ENCODE measurements around the gene FTCDNL1. TPM values are rescaled to one million over a fixed set of nuclear protein-coding genes. Genes with fewer than 3 reads are reported as not detected.

FTCDNL1 gene
- total and polyA plus RNA-seq, 2 experiments from 2014 or later = 1.4 to 6.1 TPM

GRCh38 chr2:199829628-199830027 lies 21.4 kb downstream of the FTCDNL1 start:
- no peaks in the 10 kb centered on the region for H3K27me3 ChIP-seq
- 85% methylated on average over 2 of the region's 2 CpGs for WGBS (ENCODE audit: low lambda C conversion rate, missing lambda C conversion rate)
- H3K79me2 ChIP-seq = no peaks in the 10 kb centered on the region
- H3K27ac ChIP-seq = no peak overlapping the region
- no peak for DNase-seq (ENCODE audit: low spot score)
- no peaks in the 10 kb centered on the region for H3K4me1 ChIP-seq (ENCODE audit: insufficient read depth)
- no peaks in the 10 kb centered on the region for H4K20me1 ChIP-seq (ENCODE audit: insufficient read depth, poor library complexity, severe bottlenecking)
- no peak for TF ChIP-seq EZH2phosphoT487 (IDR thresholded peaks at IDR 0.05; ENCODE audit: low read depth, severe bottlenecking, unreplicated experiment)
- no peak for TF ChIP-seq CTCF (IDR thresholded peaks at IDR 0.05; ENCODE audit: poor library complexity)
- no peak for TF ChIP-seq EZH2 (IDR thresholded peaks at IDR 0.05; ENCODE audit: borderline replicate concordance)
- no peaks in the 10 kb centered on the region for H3K9me2 ChIP-seq (replicated peaks; ENCODE audit: insufficient read depth)
- no peak overlapping the region for H2AFZ ChIP-seq
- H3K9me3 ChIP-seq (ENCODE audit: low read depth) = no peaks in the 10 kb centered on the region
- no peak overlapping the region for H3K4me2 ChIP-seq
- H3K4me3 ChIP-seq = no peak overlapping the region
- H3K36me3 ChIP-seq (replicated peaks; ENCODE audit: insufficient read depth, low read depth) = no peaks in the 10 kb centered on the region

GRCh38 chr2:199819746-199820145 lies 31.2 kb downstream of the FTCDNL1 start:
- no peak for TF ChIP-seq EZH2phosphoT487 (IDR thresholded peaks at IDR 0.05; ENCODE audit: low read depth, severe bottlenecking, unreplicated experiment)
- TF ChIP-seq CTCF (IDR thresholded peaks at IDR 0.05; ENCODE audit: poor library complexity) = no peak
- no peak for TF ChIP-seq EZH2 (IDR thresholded peaks at IDR 0.05; ENCODE audit: borderline replicate concordance)
- Histone ChIP-seq H3K4me1 (ENCODE audit: insufficient read depth) (peaks cover under 1% of the 10 kb centered on the region), H4K20me1 (ENCODE audit: insufficient read depth, poor library complexity, severe bottlenecking) (no peaks in the 10 kb centered on the region), H3K36me3 (replicated peaks; ENCODE audit: insufficient read depth, low read depth) (no peaks in the 10 kb centered on the region), H3K4me2 (no peak overlapping the region), H2AFZ (no peak overlapping the region), H3K27me3 (no peaks in the 10 kb centered on the region), H3K9me2 (replicated peaks; ENCODE audit: insufficient read depth) (no peaks in the 10 kb centered on the region), H3K4me3 (no peak overlapping the region), H3K9me3 (ENCODE audit: low read depth) (no peaks in the 10 kb centered on the region), H3K27ac (no peak overlapping the region), H3K79me2 (no peaks in the 10 kb centered on the region)
- no peak for DNase-seq (ENCODE audit: low spot score)

GRCh38 chr2:199818754-199819153 lies 32.2 kb downstream of the FTCDNL1 start:
- Histone ChIP-seq H4K20me1 (ENCODE audit: insufficient read depth, poor library complexity, severe bottlenecking) (no peaks in the 10 kb centered on the region), H3K79me2 (no peaks in the 10 kb centered on the region), H2AFZ (no peak overlapping the region), H3K4me1 (ENCODE audit: insufficient read depth) (peaks cover 5% of the 10 kb centered on the region), H3K27ac (no peak overlapping the region), H3K4me3 (no peak overlapping the region), H3K27me3 (no peaks in the 10 kb centered on the region), H3K9me3 (ENCODE audit: low read depth) (no peaks in the 10 kb centered on the region), H3K36me3 (replicated peaks; ENCODE audit: insufficient read depth, low read depth) (no peaks in the 10 kb centered on the region), H3K4me2 (no peak overlapping the region), H3K9me2 (replicated peaks; ENCODE audit: insufficient read depth) (no peaks in the 10 kb centered on the region)
- DNase-seq (ENCODE audit: low spot score) = no peak
- TF ChIP-seq CTCF (IDR thresholded peaks at IDR 0.05; ENCODE audit: poor library complexity) = no peak
- TF ChIP-seq EZH2phosphoT487 (IDR thresholded peaks at IDR 0.05; ENCODE audit: low read depth, severe bottlenecking, unreplicated experiment) = no peak
- TF ChIP-seq EZH2 (IDR thresholded peaks at IDR 0.05; ENCODE audit: borderline replicate concordance) = no peak
- 98% methylated on average over 2 of the region's 2 CpGs for WGBS (ENCODE audit: low lambda C conversion rate, missing lambda C conversion rate)

GRCh38 chr2:199818026-199818425 lies 33.0 kb downstream of the FTCDNL1 start:
- WGBS (ENCODE audit: low lambda C conversion rate, missing lambda C conversion rate) = 91% methylated on average over 2 of the region's 2 CpGs
- DNase-seq (ENCODE audit: low spot score) = no peak

More at GRCh38 chr2:199818026-199818425, 33.0 kb downstream of the FTCDNL1 start:
- H3K4me3 ChIP-seq = no peak overlapping the region
- H3K79me2 ChIP-seq = no peaks in the 10 kb centered on the region
- no peaks in the 10 kb centered on the region for H4K20me1 ChIP-seq (ENCODE audit: insufficient read depth, poor library complexity, severe bottlenecking)
- H3K4me1 ChIP-seq (ENCODE audit: insufficient read depth) = peaks cover 5% of the 10 kb centered on the region
- H3K9me2 ChIP-seq (replicated peaks; ENCODE audit: insufficient read depth) = no peaks in the 10 kb centered on the region
- H3K36me3 ChIP-seq (replicated peaks; ENCODE audit: insufficient read depth, low read depth) = no peaks in the 10 kb centered on the region
- no peak overlapping the region for H3K4me2 ChIP-seq
- H3K27me3 ChIP-seq = no peaks in the 10 kb centered on the region
- H3K27ac ChIP-seq = no peak overlapping the region
- TF ChIP-seq EZH2 (IDR thresholded peaks at IDR 0.05; ENCODE audit: borderline replicate concordance) (no peak), EZH2phosphoT487 (IDR thresholded peaks at IDR 0.05; ENCODE audit: low read depth, severe bottlenecking, unreplicated experiment) (no peak), CTCF (IDR thresholded peaks at IDR 0.05; ENCODE audit: poor library complexity) (no peak)
- no peak overlapping the region for H2AFZ ChIP-seq
- no peaks in the 10 kb centered on the region for H3K9me3 ChIP-seq (ENCODE audit: low read depth)

Measured in hepatocyte (in vitro differentiated cells).